D721Med (cell line): Measurements from ENCODE around the gene PLEKHG3.

Experiments
- DNase-seq: peaks from one replicate; pipeline ENCODE4 v3.0.0; 2011; ENCODE audit warnings: low spot score; ENCODE audit not compliant: insufficient read length
- FAIRE-seq: peaks from 2 replicates; lab custom pipeline; 2011; peaks lifted over from hg19 to GRCh38; lab: Jason Lieb, UNC
- TF ChIP-seq, protein P1 (sequence below): IDR thresholded peaks from 2 replicates; pipeline ENCODE4 v1.5.1; 2012; ENCODE audit warnings: mild to moderate bottlenecking, control low read depth; ENCODE audit not compliant: insufficient read depth; ENCODE audit errors: missing control alignments

PLEKHG3 gene

DNA sequence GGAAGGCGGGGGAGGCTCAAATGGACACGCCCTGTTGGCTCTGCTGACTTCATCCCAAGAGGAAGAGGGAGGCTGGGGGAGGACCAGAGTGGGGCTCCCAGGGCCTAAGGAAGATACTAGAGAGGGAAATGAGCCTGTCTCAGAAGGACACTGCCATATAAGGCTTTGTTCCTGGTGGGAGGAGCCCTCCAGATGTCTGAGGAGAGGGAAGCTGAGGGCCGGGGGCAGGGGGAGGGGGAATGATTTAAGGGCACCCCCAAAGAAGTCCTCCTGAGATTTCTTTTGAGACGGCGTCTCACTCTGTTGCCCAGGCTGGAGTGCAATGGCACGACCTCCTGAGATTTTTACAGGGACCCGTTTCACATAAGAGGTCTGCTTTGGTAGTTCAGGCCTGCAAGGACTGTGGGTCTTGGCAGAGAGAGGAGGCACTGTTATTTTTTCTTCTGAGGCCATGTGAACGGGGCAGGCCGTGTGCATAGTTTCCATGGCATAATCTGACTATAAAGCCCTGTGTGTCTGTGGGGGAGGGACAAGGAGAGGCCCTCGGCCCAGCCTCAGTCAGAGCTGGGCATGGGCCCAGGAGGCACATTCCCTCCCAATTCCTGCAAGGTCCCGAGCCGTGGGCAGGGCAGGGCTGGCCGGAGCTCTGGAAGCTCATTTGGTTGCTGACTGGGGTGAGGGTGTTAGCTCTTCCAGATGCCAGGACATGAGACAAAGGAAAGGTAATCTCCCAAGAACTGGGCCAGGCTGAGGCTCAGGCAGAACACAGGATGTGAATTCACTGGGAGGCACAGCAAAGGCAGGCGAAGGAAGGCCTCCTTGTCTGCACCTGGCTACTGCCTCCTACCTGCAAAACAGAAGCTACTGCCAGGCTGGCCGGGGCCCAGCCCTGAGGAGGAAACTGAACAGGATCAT lies 22.2 kb upstream of the PLEKHG3 start:
- DNase-seq (no peak), FAIRE-seq (no peak)
- TF ChIP-seq, protein P1, sequence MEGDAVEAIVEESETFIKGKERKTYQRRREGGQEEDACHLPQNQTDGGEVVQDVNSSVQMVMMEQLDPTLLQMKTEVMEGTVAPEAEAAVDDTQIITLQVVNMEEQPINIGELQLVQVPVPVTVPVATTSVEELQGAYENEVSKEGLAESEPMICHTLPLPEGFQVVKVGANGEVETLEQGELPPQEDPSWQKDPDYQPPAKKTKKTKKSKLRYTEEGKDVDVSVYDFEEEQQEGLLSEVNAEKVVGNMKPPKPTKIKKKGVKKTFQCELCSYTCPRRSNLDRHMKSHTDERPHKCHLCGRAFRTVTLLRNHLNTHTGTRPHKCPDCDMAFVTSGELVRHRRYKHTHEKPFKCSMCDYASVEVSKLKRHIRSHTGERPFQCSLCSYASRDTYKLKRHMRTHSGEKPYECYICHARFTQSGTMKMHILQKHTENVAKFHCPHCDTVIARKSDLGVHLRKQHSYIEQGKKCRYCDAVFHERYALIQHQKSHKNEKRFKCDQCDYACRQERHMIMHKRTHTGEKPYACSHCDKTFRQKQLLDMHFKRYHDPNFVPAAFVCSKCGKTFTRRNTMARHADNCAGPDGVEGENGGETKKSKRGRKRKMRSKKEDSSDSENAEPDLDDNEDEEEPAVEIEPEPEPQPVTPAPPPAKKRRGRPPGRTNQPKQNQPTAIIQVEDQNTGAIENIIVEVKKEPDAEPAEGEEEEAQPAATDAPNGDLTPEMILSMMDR: no peak

DNA sequence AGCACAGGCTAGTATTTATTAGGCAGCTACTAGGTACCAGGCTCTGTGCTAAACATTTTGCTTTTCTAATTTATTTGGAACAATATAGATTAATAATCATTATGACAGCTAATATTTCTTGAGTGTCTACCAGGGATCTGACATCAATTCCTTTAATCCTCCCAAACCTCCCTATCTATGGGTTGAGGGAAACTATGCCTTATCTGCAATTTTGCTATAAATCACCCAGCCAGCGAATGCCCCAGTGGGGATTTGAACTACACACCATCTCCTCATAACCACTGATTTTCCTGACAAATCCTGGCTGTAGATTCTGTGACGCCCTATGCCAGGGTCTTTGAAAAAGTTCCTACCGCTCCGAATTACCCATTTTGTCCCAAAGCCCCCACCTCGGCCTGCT lies 21.4 kb upstream of the PLEKHG3 start:
- no peak for FAIRE-seq
- no peak for DNase-seq
- TF ChIP-seq, protein P1: no peak

DNA sequence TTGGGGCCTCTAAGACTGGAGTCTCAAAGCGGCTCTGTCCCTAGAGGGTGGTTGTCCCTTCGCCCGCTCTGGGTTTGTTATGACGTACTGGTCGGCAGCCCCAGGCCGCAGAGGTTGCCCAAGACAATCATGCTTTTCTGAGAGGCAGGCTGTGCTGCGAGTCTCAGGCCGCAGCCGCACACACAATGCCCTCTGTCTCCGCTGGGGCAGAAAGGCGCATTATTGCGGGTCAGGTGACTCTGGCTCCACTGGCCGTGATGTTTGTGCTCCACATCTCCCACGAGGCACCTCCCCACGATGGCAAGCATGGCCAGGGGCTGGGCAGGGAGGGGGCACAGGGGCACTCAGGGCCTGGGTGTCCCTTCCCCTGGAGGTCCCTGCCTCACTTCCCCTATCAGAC lies 21.0 kb upstream of the PLEKHG3 start:
- no peak for DNase-seq
- TF ChIP-seq, protein P1: no peak
- no peak for FAIRE-seq

DNA sequence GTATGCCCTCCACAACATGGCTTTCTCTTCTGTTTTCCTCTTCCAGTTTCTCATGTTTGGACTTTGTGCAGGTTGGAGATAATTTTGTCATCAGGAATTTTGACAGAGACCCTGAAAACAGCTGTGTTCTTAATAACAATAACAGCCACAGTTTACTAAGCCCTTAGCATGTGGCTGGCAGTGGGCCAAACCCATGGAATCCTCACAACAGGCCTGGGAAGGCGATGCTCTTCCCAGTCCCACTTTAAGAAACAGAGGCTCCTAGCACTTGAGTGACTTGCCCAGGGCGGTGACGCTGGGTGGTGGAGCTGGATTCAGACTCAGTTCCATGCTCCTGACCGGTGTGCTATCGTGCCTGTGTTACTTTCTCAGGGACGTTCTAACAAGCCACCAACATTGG lies 20.1 kb upstream of the PLEKHG3 start:
- DNase-seq (no peak), FAIRE-seq (no peak)
- TF ChIP-seq, protein P1: no peak

DNA sequence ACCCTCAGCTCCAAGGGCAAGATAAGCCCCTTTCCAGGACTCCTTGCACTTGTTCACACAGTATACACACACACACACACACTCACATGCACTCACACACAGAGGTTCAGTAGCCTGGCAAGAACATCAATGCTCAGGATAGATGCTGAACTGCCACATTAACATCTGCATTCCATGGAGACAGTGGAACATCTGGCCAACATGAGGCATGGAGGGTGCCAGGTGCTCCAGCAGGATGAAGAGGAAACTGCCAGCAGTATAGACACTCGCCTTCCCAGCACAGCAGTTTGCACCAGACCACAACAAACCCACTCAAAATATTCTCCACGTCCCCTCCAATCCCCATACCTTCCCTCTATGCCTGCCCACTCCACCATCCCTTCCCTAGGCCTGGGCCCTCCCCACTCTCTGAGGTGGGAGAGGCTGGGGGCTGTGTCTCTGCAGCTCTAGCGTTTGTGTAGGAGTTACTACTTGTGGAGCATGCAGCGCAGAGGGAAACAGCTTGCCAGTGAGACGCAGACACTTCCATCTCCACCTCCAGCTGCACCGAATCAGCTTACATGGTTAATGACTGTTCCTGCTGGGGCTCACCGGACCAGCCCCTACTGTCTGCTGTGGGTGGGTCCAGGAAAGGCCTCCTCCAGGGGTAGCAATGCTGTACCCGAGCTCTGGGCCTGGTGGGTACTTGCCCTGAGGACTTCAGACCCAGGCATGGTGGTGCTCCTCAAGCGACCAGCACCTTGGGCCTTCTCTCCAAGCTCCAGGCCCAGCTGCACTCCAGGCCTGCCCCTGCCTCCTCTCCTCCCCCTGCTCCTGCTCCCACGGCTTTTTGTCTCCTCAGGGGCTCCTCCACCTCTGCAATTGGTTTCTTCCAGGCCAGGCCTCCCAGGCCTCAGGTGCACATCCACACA lies 18.6 kb upstream of the PLEKHG3 start:
- TF ChIP-seq, protein P1: no peak
- DNase-seq: no peak
- FAIRE-seq: no peak

DNA sequence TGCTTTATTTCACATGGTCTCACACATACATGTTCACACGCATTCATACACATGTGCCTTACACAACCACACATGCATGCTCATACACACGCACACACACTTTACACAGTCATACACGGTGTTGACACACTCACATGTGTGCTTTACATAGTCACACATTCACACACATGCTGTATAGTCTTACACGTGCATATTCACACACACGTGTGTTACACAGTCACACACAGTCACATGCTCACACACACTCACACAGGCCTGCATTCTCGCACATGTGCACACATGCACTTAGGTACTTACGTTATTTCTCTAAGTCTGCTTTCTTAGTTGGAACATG lies 18.0 kb upstream of the PLEKHG3 start:
- TF ChIP-seq, protein P1: no peak
- no peak for DNase-seq
- no peak for FAIRE-seq
